Parathyroid adenoma (tissue), 2 donors: Measurements from ENCODE around the gene KIAA1614.

Source experiments
- H2AFZ ChIP-seq: fragments of 300-600 bp; sonication (generic); one replicate; pipeline ENCODE4 v1.7.0; 2017; ENCODE audit warnings: antibody characterized with exemption, mild to moderate bottlenecking
- H3K27ac ChIP-seq: fragments of 300-600 bp; sonication (generic); one replicate; pipeline ENCODE4 v1.7.0; 2017
- H3K27me3 ChIP-seq: fragments of 300-600 bp; sonication (generic); one replicate; pipeline ENCODE4 v1.7.0; 2017; ENCODE audit warnings: low read length; ENCODE audit not compliant: control insufficient read depth, insufficient read depth
- H3K36me3 ChIP-seq: fragments of 300-600 bp; sonication (generic); one replicate; pipeline ENCODE4 v1.7.0; 2017; ENCODE audit warnings: low read length; ENCODE audit not compliant: control insufficient read depth, insufficient read depth
- H3K4me1 ChIP-seq: fragments of 300-600 bp; sonication (generic); one replicate; pipeline ENCODE4 v1.7.0; 2017; ENCODE audit warnings: control low read depth
- H3K4me2 ChIP-seq: fragments of 300-600 bp; sonication (generic); one replicate; pipeline ENCODE4 v1.7.0; 2017; ENCODE audit warnings: low read length
- H3K4me3 ChIP-seq: fragments of 300-600 bp; sonication (generic); one replicate; pipeline ENCODE4 v1.7.0; 2017; ENCODE audit warnings: low read depth, low read length
- H3K79me2 ChIP-seq: fragments of 300-600 bp; sonication (generic); one replicate; pipeline ENCODE4 v1.7.0; 2017; ENCODE audit warnings: control low read depth
- H3K9ac ChIP-seq: fragments of 300-600 bp; sonication (generic); one replicate; pipeline ENCODE4 v1.7.0; 2017; ENCODE audit warnings: mild to moderate bottlenecking
- H3K9me3 ChIP-seq: fragments of 300-600 bp; sonication (generic); one replicate; pipeline ENCODE4 v1.7.0; 2017; ENCODE audit warnings: low read length; ENCODE audit not compliant: control insufficient read depth
- CTCF ChIP-seq: fragments of 300-600 bp; sonication (generic); IDR thresholded peaks from one replicate; pipeline ENCODE4 v1.7.0; 2017; ENCODE audit warnings: antibody characterized with exemption, mild to moderate bottlenecking
- donor health status: primary hyperparathyroidism.

The KIAA1614 gene

GRCh38 chr1:180929389-180929788, 16.7 kb downstream of the KIAA1614 start:
- Histone ChIP-seq H3K36me3 (no peaks in the 10 kb centered on the region), H3K9me3 (no peaks in the 10 kb centered on the region), H3K79me2 (no peaks in the 10 kb centered on the region), H3K4me3 (no peak overlapping the region), H3K4me2 (no peak overlapping the region), H3K27me3 (no peaks in the 10 kb centered on the region), H2AFZ (no peak overlapping the region), H3K4me1 (peaks cover 15% of the 10 kb centered on the region), H3K9ac (no peak overlapping the region), H3K27ac (no peak overlapping the region)
- no peak for TF ChIP-seq CTCF

- no peak for TF ChIP-seq CTCF
- H2AFZ ChIP-seq: no peak overlapping the region
- peaks cover 15% of the 10 kb centered on the region for H3K4me1 ChIP-seq
- no peaks in the 10 kb centered on the region for H3K27me3 ChIP-seq
- no peaks in the 10 kb centered on the region for H3K9me3 ChIP-seq
- H3K9ac ChIP-seq: no peak overlapping the region
- no peaks in the 10 kb centered on the region for H3K79me2 ChIP-seq
- no peaks in the 10 kb centered on the region for H3K36me3 ChIP-seq
- no peak overlapping the region for H3K4me2 ChIP-seq
- no peak overlapping the region for H3K4me3 ChIP-seq
- no peak overlapping the region for H3K27ac ChIP-seq
These were observed 18.0 kb downstream of the KIAA1614 start for GRCh38 chr1:180930687-180931086.

DNA sequence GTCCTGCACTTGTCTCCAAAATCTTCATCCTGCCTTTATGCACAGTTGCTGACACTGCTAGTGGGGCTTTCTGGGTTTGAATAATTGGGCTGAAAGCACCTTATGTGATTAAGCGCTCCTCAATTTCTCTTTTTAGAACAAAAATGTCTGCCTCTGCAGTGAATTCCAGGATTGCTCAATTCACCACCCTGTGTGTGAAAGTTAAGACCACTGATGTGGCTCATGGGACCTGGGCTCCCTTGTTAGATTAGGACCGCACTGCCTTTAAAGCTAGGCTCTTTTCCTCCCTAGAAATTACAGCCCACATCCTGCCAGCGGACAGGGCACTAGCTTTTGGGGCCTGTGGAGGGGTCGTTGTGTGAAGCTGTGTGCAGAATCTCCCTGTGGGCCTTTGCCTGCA, 18.8 kb downstream of the KIAA1614 start:
- no peak overlapping the region for H3K27ac ChIP-seq
- no peaks in the 10 kb centered on the region for H3K36me3 ChIP-seq
- no peak for TF ChIP-seq CTCF
- H3K27me3 ChIP-seq: no peaks in the 10 kb centered on the region
- no peak overlapping the region for H3K4me3 ChIP-seq
- H3K4me1 ChIP-seq: peaks cover 8% of the 10 kb centered on the region
- no peak overlapping the region for H3K9ac ChIP-seq
- H2AFZ ChIP-seq: no peak overlapping the region
- H3K9me3 ChIP-seq: no peaks in the 10 kb centered on the region
- no peaks in the 10 kb centered on the region for H3K79me2 ChIP-seq
- H3K4me2 ChIP-seq: no peak overlapping the region

GRCh38 chr1:180932378-180932777, 19.7 kb downstream of the KIAA1614 start:
- H3K9ac ChIP-seq: no peak overlapping the region

More at GRCh38 chr1:180932378-180932777, 19.7 kb downstream of the KIAA1614 start:
- Histone ChIP-seq H3K4me1 (peaks cover 3% of the 10 kb centered on the region), H3K36me3 (no peaks in the 10 kb centered on the region), H3K27ac (no peak overlapping the region), H2AFZ (no peak overlapping the region), H3K4me2 (no peak overlapping the region), H3K9me3 (no peaks in the 10 kb centered on the region), H3K79me2 (no peaks in the 10 kb centered on the region), H3K4me3 (no peak overlapping the region), H3K27me3 (no peaks in the 10 kb centered on the region)
- no peak for TF ChIP-seq CTCF
